CD4-positive, alpha-beta T cell treated with Interferon gamma for 1 hour (primary cell): Measurements from ENCODE around the gene PLEKHG1.
A peak's percentile ranks its signal among the peaks of the same experiment; 100 is the strongest.

ENCODE experiments used
- DNase-seq: peaks from one replicate; pipeline ENCODE4 v3.0.0-alpha.2; 2020

The PLEKHG1 gene

GRCh38 chr6:150590446-150590845 lies 9.2 kb upstream of the PLEKHG1 start:
- DNase-seq, result no peak

GRCh38 chr6:150592377-150592995 lies 7.2 kb upstream of the PLEKHG1 start:
- DNase-seq, result no peak

GRCh38 chr6:150593119-150593518 lies 6.6 kb upstream of the PLEKHG1 start:
- no peak for DNase-seq

GRCh38 chr6:150596439-150596838 lies 3.2 kb upstream of the PLEKHG1 start:
- DNase-seq, result no peak

DNA sequence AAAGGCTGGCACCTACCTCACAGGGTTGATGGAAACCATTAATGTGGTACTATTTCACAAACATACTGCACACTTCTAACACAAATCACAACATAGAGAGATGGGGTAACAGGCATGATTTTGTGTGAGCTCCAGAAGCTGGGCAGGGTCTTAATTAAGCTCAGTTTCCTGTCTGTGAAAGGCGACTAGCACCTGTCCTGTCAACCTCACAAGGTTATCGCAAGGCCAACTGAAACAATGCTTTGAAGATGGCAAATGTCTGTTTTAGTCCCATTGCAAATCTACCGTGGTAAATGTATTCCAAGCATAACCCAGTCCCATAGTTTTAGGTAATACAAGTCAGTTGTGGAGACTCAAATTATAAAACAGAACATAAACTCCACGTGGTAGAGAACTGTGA lies 1.3 kb upstream of the PLEKHG1 start:
- DNase-seq, result no peak

DNA sequence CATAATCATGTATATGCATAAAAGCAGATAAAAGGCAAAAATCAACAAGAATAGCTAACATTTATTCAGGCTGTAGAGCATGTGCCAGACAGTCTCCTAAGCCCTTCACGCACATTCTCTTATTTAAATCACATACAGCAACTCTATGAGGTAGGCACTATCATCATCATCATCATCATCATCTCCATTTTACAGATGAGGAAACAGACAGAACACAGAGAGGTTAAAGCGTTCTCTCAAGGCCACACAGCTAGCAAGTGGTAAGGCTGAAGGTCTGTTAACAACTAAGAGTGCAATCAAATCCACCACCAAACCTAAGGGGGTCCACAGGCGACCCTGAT lies 857 bp upstream of the PLEKHG1 start:
- DNase-seq, result no peak

- DNase-seq, result no peak
These were observed 270 bp downstream of the PLEKHG1 start for GRCh38 chr6:150600010-150600300.

- DNase-seq, result peak; percentile 80
These were observed 774 bp downstream of the PLEKHG1 start for GRCh38 chr6:150600301-150601017.

GRCh38 chr6:150601439-150601838 lies 1.8 kb downstream of the PLEKHG1 start:
- DNase-seq, result no peak

- DNase-seq, result no peak
These were observed 3.5 kb downstream of the PLEKHG1 start for GRCh38 chr6:150603176-150603575.

DNA sequence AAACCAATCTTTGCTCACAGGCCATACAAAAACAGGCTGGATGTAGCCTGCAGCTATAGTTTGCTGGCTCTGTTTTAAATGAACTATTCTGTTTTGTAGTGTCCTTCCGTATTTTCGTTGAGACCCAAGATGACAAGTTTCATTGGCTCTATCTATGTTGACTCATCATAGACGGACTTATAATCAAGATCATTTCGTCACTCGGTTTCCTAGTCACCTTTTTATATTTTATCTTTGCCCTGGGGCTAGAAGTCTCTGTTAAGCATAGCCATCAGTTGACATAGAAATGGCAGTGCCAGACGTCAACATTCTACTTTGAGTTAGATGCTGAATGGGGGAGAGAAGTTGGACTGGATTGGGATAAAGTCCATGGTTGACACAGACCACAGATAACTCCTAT lies 4.8 kb downstream of the PLEKHG1 start:
- no peak for DNase-seq

DNA sequence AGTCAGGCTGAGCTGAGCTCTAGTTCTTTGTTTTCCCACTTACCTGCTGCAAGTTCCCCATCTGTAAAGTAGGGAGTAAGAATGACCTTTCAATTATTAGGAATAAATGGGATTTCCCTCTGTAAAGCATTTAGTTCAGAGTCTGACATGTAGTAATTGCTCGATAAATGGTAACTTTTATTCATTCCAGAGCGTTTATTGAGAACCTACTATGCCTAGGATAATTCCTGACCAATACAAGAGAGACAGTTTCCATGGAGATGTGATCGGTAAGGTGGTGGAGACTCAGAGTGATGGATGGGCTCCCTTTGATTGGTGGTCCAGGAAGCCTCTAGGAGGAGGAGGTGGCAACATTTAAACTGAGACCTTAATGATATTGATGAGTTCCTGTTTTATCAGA lies 5.6 kb downstream of the PLEKHG1 start:
- no peak for DNase-seq

DNA sequence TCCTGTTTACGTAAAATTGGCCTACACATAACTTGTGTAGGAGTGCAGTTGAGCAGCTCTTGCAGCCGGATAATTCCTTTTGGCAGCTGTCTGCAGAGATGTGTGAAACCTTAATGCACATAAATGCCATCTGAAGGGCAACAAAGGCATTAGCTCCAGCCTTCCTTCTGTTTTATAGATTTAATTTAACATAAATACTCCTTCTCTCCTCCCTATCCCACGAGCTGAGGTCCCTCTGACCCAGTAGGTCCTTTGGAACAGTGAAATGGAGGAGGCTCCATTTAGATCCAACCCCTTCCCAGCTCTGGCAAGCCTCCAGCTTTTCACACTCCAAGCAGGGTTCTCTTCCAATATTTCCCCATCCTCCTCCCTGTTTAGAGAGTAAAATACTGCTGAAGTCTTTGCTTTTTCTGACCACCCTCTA lies 6.5 kb downstream of the PLEKHG1 start:
- no peak for DNase-seq

GRCh38 chr6:150606647-150607328 lies 7.1 kb downstream of the PLEKHG1 start:
- DNase-seq, result no peak

DNA sequence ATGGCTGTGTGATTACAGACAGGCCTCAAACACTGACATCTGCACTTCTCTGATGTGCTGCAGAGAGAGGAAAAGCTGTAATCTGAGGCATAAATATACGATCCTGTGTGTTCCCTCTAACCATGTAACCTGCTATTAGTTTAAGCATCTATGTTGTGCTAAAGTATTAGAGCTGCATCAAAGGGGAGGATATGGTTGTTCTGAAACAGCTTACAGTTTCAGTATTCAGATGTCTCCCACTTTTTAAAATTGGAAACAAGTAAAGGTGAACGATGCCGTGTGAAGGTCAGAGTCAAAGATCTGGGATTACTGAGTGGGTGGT lies 7.6 kb downstream of the PLEKHG1 start:
- DNase-seq, result no peak

DNA sequence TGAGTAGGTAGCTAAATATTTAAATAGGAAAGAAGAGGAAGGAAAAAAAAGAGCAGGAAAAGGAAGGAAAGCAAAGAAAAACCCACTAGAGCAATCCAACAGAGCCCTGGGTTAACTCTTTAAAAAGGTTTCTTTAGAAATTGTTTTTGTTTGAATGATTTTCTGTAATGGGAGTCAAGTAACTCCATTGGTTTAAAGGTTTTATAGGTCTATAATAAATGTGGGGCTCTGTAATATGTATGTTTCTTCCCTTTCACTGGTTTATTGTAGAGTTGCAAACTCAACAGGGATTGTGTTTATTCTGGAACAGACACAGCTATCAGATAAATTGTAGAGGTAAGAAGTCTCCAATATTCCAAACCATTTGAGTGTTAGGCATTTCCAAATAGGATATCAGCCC lies 10.9 kb downstream of the PLEKHG1 start:
- DNase-seq, result no peak

DNA sequence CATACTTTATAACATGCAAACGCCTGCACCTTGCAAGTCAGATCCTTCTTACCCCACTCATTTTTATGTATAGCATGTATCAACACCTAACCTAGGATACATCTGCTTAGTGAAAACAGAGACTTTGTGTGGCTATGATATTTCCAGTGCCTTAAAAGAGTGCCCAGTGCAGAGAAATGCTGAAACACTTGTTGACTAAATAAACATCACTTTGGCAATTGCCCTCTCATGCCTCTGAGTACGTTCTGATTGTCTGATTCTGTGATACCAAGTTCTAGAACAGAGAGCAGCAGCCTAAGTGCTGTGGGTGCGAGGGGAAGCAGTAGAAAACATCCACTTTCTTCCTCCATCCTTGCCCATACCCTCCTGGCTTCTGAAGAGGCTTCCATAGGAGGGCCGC lies 13.6 kb downstream of the PLEKHG1 start:
- DNase-seq, result no peak

DNA sequence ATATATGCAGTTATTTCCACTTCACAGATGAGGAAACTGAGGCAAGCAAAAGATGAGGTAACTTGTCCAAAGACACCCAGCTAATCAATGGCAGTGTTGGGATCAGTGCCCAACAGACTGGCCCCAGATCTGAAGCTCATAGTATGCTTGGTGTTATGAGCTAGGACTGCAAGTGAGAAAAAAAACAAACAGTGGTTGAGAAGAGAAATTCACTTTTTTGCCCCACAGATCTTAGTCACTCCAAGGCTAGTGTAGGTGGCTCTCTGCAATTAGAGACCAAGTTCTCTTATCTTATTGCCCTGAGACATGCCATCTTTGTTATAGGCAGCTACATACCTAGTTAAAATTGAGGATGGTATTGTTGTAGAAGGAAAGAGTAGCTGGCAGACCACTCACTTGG lies 16.3 kb downstream of the PLEKHG1 start:
- DNase-seq, result no peak

- no peak for DNase-seq
These were observed 16.9 kb downstream of the PLEKHG1 start for GRCh38 chr6:150616586-150616985.

DNA sequence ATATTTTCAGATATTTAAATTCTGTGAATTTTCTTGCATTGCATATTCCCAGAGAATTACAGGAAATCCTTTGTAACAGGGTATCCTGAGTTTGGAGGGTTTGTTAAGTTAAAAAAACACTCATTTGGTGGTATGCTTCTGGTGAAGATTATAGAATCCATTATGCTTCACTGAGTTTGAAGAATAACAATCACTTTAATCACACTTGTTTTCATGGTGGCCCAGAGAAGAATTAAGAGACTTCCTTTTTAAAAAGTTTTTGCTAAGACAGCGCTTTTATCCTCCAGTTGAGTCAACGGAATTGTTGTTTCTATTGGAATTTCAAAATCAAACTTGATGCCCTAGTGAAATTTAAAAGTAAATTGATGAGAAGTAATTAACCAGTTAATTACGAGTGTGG lies 17.4 kb downstream of the PLEKHG1 start:
- DNase-seq, result no peak

GRCh38 chr6:150617496-150618460 lies 18.1 kb downstream of the PLEKHG1 start:
- DNase-seq, result no peak

DNA sequence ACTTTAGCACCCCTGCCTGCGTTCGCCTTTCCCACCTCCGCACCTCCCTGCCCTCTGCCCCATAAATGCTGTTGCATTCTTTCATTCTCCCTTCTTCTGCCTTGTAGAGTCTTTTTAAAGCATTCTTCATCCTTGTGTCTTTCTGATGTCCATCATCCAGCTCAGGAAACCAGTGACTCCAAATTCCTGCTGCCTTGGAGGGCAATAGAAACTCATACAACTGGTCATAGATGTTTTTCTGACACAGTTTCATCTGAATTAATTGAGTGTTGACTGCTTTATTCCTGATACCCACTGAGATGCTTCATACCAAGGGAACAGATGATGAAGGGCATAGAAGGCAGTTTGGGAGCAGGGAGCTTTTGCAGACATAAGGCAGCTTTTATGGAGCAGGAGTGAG lies 19.6 kb downstream of the PLEKHG1 start:
- DNase-seq, result no peak

GRCh38 chr6:150620244-150620643 lies 20.6 kb downstream of the PLEKHG1 start:
- DNase-seq, result no peak

GRCh38 chr6:150620763-150621162 lies 21.1 kb downstream of the PLEKHG1 start:
- no peak for DNase-seq
